ENCODE measurements around the gene KIF7.

The KIF7 gene

GRCh38 chr15:89647191-89647851, 7.9 kb downstream of the KIF7 start:
- DNase-seq, result peak; percentile 48

GRCh38 chr15:89646416-89647141, 8.7 kb downstream of the KIF7 start:
- DNase-seq, result no peak

GRCh38 chr15:89645680-89646079, 9.6 kb downstream of the KIF7 start:
- no peak for DNase-seq

- no peak for DNase-seq
Observed at GRCh38 chr15:89642106-89642505, 13.2 kb downstream of the KIF7 start.

GRCh38 chr15:89641053-89641452, 14.2 kb downstream of the KIF7 start:
- DNase-seq, result no peak

- DNase-seq, result no peak
Observed at GRCh38 chr15:89640245-89640644, 15.0 kb downstream of the KIF7 start.

GRCh38 chr15:89633585-89633984, 21.7 kb downstream of the KIF7 start:
- no peak for DNase-seq

GRCh38 chr15:89632563-89633430, 22.5 kb downstream of the KIF7 start:
- no peak for DNase-seq

GRCh38 chr15:89631902-89632264, 23.4 kb downstream of the KIF7 start:
- no peak for DNase-seq

GRCh38 chr15:89630974-89631901, 24.0 kb downstream of the KIF7 start:
- no peak for DNase-seq

GRCh38 chr15:89630260-89630659, 25.0 kb downstream of the KIF7 start:
- no peak for DNase-seq

- DNase-seq, result no peak
Observed at GRCh38 chr15:89629829-89630228, 25.4 kb downstream of the KIF7 start.

- no peak for DNase-seq
Observed at GRCh38 chr15:89628806-89629715, 26.2 kb downstream of the KIF7 start.

GRCh38 chr15:89628301-89628700, 27.0 kb downstream of the KIF7 start:
- no peak for DNase-seq

GRCh38 chr15:89627256-89627970, 27.9 kb downstream of the KIF7 start:
- DNase-seq, result no peak

- DNase-seq, result no peak
Observed at GRCh38 chr15:89625716-89626115, 29.6 kb downstream of the KIF7 start.

- DNase-seq, result no peak
Observed at GRCh38 chr15:89623165-89623564, 32.1 kb downstream of the KIF7 start.

GRCh38 chr15:89621547-89621946, 33.7 kb downstream of the KIF7 start:
- no peak for DNase-seq

GRCh38 chr15:89616228-89616627, 39.0 kb downstream of the KIF7 start:
- no peak for DNase-seq

GRCh38 chr15:89615135-89615534, 40.1 kb downstream of the KIF7 start:
- no peak for DNase-seq

GRCh38 chr15:89614164-89614563, 41.1 kb downstream of the KIF7 start:
- DNase-seq, result no peak

All from fibroblast of skin of back (primary cell).